ENCODE results near the gene CA6.
A peak's percentile ranks its signal among the peaks of the same experiment; 100 is the strongest.
"Not testable (repeated sequence)": the region's sequence is repeated elsewhere in the genome, so short reads cannot be mapped to it uniquely, and the experiment has no call there.

The CA6 gene

GRCh38 chr1:8988618-8988967, 42.9 kb downstream of the CA6 start:
- H3K27ac ChIP-seq, result no peak overlapping the region
- no peak for TF ChIP-seq ZFX (IDR thresholded peaks at IDR 0.05)
- no peak for TF ChIP-seq CTCF (conservative IDR thresholded peaks at IDR 0.05)

GRCh38 chr1:8989061-8989460, 43.4 kb downstream of the CA6 start:
- no peak overlapping the region for H3K27ac ChIP-seq
- no peak for TF ChIP-seq ZFX (IDR thresholded peaks at IDR 0.05)
- no peak for TF ChIP-seq CTCF (conservative IDR thresholded peaks at IDR 0.05)

GRCh38 chr1:8989821-8990220, 44.2 kb downstream of the CA6 start:
- TF ChIP-seq CTCF (conservative IDR thresholded peaks at IDR 0.05) (no peak), ZFX (IDR thresholded peaks at IDR 0.05) (no peak)
- no peak overlapping the region for H3K27ac ChIP-seq

GRCh38 chr1:8992936-8993687, 47.4 kb downstream of the CA6 start:
- TF ChIP-seq ZFX (IDR thresholded peaks at IDR 0.05) (no peak), CTCF (conservative IDR thresholded peaks at IDR 0.05) (no peak; the same call in 1 of the 2 replicates)
- no peak overlapping the region for H3K27ac ChIP-seq

GRCh38 chr1:8993962-8994675, 48.5 kb downstream of the CA6 start:
- H3K27ac ChIP-seq, result not testable (repeated sequence)

GRCh38 chr1:9001534-9002214, 56.0 kb downstream of the CA6 start:
- peak overlapping the region; percentile 64 for H3K27ac ChIP-seq

GRCh38 chr1:9002215-9002560, 56.5 kb downstream of the CA6 start:
- peak overlapping the region; percentile 64 for H3K27ac ChIP-seq
- peak; percentile 37; the same call in 1 of the 2 replicates for TF ChIP-seq ZFX (IDR thresholded peaks at IDR 0.05)

- TF ChIP-seq ZFX (IDR thresholded peaks at IDR 0.05), result no peak
- no peak for TF ChIP-seq CTCF (conservative IDR thresholded peaks at IDR 0.05)
- H3K27ac ChIP-seq, result no peak overlapping the region
Observed at GRCh38 chr1:9004031-9004699, 58.5 kb downstream of the CA6 start.

Data from C4-2B (cell line).